VCaP (cell line): ENCODE data around the gene ERC1.
"Not testable (repeated sequence)": the region's sequence is repeated elsewhere in the genome, so short reads cannot be mapped to it uniquely, and the experiment has no call there.

Experiments used
- H3K27ac ChIP-seq: fragments of 450-650 bp; 2 replicates; pipeline ENCODE4 v1.5.1; 2017
- TF ChIP-seq, protein P1 (sequence below): fragments of 450-650 bp; conservative IDR thresholded peaks from 2 replicates; pipeline ENCODE4 v1.5.1; 2017; ENCODE audit warnings: mild to moderate bottlenecking, moderate library complexity

Gene ERC1

DNA sequence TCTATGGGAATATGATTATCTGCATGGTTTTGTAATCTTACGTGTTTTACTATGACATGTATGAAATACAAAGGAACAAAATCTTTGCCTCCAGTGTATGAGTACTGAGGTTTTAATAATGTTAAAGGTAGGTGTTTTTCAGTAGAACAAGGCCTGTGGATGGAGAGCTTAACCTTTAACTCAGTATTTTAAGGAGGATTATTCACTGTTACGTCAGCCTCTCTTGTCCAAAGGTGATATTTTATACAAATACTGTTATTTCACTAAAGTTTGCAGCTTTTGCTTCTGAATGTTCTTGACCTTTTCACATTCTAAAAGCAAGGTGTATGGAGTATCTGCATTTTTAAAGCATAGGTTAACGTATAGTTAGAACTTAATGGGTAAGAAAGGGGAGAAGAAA, 195.3 kb downstream of the ERC1 start:
- TF ChIP-seq, protein P1, sequence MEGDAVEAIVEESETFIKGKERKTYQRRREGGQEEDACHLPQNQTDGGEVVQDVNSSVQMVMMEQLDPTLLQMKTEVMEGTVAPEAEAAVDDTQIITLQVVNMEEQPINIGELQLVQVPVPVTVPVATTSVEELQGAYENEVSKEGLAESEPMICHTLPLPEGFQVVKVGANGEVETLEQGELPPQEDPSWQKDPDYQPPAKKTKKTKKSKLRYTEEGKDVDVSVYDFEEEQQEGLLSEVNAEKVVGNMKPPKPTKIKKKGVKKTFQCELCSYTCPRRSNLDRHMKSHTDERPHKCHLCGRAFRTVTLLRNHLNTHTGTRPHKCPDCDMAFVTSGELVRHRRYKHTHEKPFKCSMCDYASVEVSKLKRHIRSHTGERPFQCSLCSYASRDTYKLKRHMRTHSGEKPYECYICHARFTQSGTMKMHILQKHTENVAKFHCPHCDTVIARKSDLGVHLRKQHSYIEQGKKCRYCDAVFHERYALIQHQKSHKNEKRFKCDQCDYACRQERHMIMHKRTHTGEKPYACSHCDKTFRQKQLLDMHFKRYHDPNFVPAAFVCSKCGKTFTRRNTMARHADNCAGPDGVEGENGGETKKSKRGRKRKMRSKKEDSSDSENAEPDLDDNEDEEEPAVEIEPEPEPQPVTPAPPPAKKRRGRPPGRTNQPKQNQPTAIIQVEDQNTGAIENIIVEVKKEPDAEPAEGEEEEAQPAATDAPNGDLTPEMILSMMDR: no peak
- H3K27ac ChIP-seq: no peak overlapping the region

DNA sequence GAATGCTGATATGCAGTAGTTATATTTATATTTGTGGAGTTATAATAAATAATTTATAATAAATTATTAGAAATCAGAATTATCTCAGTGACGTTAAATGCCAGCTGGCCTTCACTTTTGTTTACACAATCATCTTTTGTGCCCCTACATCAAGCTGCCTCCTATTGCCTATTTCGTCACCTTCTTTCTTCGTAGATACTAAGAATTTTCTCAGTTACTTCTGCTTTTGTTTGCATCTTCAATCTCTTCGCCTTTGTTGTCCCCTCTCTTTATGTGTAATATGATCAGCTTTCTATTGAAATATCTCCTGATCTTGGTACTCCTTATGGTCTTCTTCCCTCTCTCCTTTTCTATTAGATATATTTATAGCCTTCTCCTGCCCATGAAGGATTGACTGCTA, 197.0 kb downstream of the ERC1 start:
- TF ChIP-seq, protein P1: no peak
- no peak overlapping the region for H3K27ac ChIP-seq

DNA sequence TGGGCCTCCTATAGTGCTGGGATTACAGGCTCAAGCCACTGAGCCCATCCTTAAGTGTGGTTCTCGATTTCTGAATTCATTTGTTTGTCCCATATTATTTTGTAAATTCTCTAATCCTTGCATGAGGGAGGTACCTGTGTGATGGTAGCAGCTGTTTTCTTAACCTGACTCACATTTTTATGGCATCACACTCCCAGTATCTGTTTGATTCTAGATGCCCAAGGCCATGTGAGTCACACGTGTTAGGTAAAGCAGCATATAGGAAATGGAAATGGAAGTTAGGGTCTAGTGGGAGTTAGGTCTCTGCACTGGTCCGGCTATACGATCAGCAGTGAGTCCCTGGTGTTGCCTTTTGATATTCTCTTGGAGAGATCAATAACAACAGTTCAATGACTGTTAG, 198.1 kb downstream of the ERC1 start:
- TF ChIP-seq, protein P1: no peak
- H3K27ac ChIP-seq: no peak overlapping the region

DNA sequence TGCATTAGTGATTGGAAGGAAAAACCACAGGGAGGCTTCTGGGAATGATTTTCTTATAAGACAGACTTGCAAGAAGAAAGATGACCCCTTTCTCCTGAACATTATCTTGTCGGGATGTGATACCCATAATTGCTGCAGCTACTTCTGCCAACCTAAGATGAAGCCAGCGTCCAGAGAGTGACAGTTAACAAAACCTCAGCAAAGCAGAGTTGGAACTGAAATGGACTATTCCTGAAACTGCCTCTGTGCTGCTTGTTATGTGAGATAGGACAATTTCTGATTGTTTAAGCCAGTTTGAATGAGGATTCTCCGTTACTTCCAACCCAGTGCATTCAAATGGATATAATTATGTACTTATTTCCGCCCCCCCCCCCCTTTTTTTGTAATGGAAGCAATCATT, 204.5 kb downstream of the ERC1 start:
- TF ChIP-seq, protein P1: no peak
- no peak overlapping the region for H3K27ac ChIP-seq

DNA sequence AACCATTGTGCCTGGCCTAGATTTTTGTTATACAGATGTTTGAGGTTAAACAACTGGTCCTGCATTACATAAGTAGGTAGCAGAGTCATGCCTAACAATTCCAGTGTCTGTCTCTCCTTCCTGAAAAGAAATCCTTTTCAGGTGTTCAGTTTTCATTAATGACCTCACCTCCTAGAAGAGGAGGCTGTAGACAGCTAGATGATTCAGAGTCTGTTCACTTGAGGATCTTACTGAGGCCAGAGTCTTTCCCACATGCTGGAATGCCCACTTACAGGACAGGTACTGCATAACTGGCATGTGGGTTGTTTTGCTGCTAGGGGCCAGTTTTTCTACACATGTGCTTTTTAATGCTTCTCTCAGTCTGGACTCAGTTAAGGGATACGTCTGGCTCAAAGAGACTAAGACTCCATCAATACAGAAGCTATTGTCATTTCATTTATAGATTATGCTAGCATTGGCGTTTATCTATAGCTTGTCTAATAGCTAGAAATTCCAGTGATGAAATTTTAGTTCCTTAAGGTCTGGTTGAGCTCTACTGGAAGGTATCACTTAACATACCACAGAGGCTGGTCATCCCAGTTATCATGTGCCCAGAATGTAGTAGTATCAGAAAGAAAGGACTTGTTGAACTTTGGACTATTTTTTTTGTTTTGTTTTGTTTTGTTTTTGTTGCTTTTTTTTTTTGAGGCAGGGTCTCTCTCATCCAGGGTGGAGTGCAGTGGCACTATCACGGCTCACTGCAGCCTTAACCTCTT, 206.4 kb downstream of the ERC1 start:
- TF ChIP-seq, protein P1: no peak
- no peak overlapping the region for H3K27ac ChIP-seq

DNA sequence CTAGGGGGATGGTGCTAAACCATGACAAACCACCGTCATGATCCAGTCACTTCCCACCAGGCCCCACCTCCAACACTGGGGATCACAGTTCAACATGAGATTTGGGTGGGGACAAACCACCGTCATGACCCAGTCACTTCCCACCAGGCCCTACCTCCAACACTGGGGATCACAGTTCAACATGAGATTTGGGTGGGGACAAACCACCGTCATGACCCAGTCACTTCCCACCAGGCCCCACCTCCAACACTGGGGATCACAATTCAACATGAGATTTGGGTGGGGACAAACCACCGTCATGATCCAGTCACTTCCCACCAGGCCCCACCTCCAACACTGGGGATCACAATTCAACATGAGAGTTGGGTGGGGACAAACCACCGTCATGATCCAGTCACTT, 207.8 kb downstream of the ERC1 start:
- not testable (repeated sequence) for H3K27ac ChIP-seq

DNA sequence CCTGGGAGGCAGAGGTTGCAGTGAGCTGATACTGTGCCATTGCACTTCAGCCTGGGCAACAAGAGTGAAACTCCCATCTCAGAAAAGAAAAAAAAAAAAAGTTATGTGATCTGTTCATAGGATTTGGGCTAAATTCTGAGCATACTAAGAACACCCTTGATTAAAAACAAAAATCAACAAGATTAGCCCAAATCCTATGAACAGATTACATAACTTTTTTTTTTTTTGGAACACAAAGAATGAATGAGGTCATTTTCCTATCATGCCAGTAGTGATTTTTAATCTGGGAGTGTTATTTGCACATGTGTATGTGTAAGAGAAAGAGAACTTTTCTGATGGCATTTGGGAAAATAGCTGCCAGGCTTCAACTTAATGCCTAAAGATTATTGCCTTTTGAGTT, 208.7 kb downstream of the ERC1 start:
- H3K27ac ChIP-seq: no peak overlapping the region
- TF ChIP-seq, protein P1: no peak

DNA sequence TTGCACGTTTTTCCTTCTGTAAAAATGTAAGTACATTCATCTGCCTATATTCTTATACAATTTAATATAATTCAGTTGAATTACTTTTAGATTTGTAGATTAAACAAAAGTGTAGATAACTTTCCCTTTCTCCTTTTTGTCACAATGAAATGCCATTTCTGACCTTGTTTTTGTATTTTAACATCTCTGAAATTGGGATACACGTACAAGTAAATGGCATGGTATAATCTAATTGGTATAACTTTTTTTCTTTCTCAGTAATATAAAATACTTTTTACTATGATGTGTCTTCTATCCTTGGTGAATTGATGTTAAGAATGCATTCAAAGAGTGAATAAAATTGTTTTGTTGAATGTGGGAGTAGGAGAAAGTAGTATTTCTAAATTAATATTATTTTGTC, 210.0 kb downstream of the ERC1 start:
- H3K27ac ChIP-seq: no peak overlapping the region
- TF ChIP-seq, protein P1: no peak
